Heart left ventricle (tissue), 16 donors: ENCODE data around the gene MAP3K3. TPM values are rescaled to one million over a fixed set of nuclear protein-coding genes. Genes with fewer than 3 reads are reported as not detected.

Source experiments
- ATAC-seq, 4 donors: fragments of 200-7000 bp; cut with Tn5 transposase; one replicate each; pipeline ENCODE4 v1.9.1; 2020 to 2022; ENCODE audit warnings: moderate library complexity in 4 of 4, mild to moderate bottlenecking in 3 of 4, moderate number of reproducible peaks in 1 of 4
- DNase-seq, 5 donors: peaks; one replicate each; pipeline ENCODE4 v3.0.0-alpha.2; 2020
- H3K27ac ChIP-seq, 12 donors: fragments of 200-600 bp; sonication (generic) in 4 of 12; one replicate each; pipeline versions ENCODE4 v1.5.0 to v1.8.0; 2016 to 2022; ENCODE audit warnings: mild to moderate bottlenecking in 2 of 12
- H3K27me3 ChIP-seq, 9 donors: fragments of 200-600 bp; sonication (generic) in 2 of 9; one replicate each; pipeline versions ENCODE4 v1.5.1 to v1.8.0; 2016 to 2022; ENCODE audit warnings: mild to moderate bottlenecking in 3 of 9
- H3K36me3 ChIP-seq, 9 donors: fragments of 200-600 bp; sonication (generic) in 2 of 9; one replicate each; pipeline versions ENCODE4 v1.5.0 to v1.8.0; 2018 to 2022; ENCODE audit warnings: mild to moderate bottlenecking in 2 of 9
- H3K4me1 ChIP-seq, 12 donors: fragments of 200-600 bp; sonication (generic) in 4 of 12; one replicate each; pipeline versions ENCODE4 v1.5.0 to v1.8.0; 2016 to 2022; ENCODE audit warnings: mild to moderate bottlenecking in 3 of 12
- H3K4me3 ChIP-seq, 12 donors: fragments of 200-600 bp; sonication (generic) in 4 of 12; one replicate each; pipeline versions ENCODE4 v1.5.0 to v1.8.0; 2017 to 2022; ENCODE audit warnings: mild to moderate bottlenecking in 9 of 12, moderate library complexity in 4 of 12
- H3K9me3 ChIP-seq, 12 donors: fragments of 200-600 bp; sonication (generic) in 4 of 12; one replicate each; pipeline versions ENCODE4 v1.5.0 to v1.8.0; 2016 to 2022; ENCODE audit warnings: mild to moderate bottlenecking in 1 of 12
- CTCF ChIP-seq, 12 donors: fragments of 200-600 bp; sonication (generic) in 4 of 12; IDR thresholded peaks; one replicate each; pipeline versions ENCODE4 v1.5.0 to v1.8.0; 2018 to 2022; ENCODE audit warnings: antibody characterized with exemption in 12 of 12, mild to moderate bottlenecking in 5 of 12
- POLR2A ChIP-seq, 2 donors: fragments of 450-650 bp; IDR thresholded peaks; one replicate each; pipeline ENCODE4 v1.6.1; 2017; ENCODE audit warnings: antibody characterized with exemption in 2 of 2, mild to moderate bottlenecking in 2 of 2, moderate library complexity in 2 of 2
- WGBS, 4 donors: extraction: QIAGEN DNeasy Blood & Tissue Kit in 2 of 4; methylation state at CpG; one replicate each; pipeline versions ENCODE4 v1.1.5 to v1.1.7; 2013 to 2018; 5-methylcytosine and 5-hydroxymethylcytosine counted together
- intact Hi-C, 10 donors: fragments of 100-400 bp; cut with DNase I; formaldehyde crosslinking; loops; one replicate each; pipeline versions ENCODE4 v1.11.1 to v1.14.2; 2022
- polyA plus RNA-seq, 2 donors: library from polyadenylated mRNA; stranded (reverse); fragments of 200-250 nt; gene quantifications; one replicate each; pipeline ENCODE4 v1.2.3, GENCODE V29; 2013
- total RNA-seq, 9 donors: library from RNA; depleted of rRNA in 2 of 9; stranded (reverse); fragments of >200 nt in 2 of 9; fragmentation: NEBNext Ultra II Directional in 3 of 9; extraction: Animal tissue kit (Norgen Biotek cat#: 25700) in 3 of 9; gene quantifications; one replicate each; pipeline versions ENCODE4 v1.1.0 to v1.2.4, GENCODE V29; 2016 to 2023
- donor health status: ischemic (EF 13 %, LVEDD 7.1; RV severe dilation, severe dysfunction).
- donor health status: healthy with polysubstance abuse.
- donor health status: DM: no; HTN: yes; CAD: no.
- donor health status: DM: no; HTN: no; CAD: no.
- donor health status: ischemic (EF 25% LVEDD 6.9; RV normal size, moderate dysfunction).
- donor health status: ischemic (EF 25% LVEDD 5.7; RV mildly dilated, moderate dysfunction).
- donor health status: healthy.
- donor health status: DM: yes; HTN: yes; CAD: no.
- donor health status: ischemic (EF 35%, LVEDD 5.7; RV mildly dilated, moderate dysfunction).
- donor health status: nonischemic (EF 11% LVEDD 7.7; RV severe dilation, severe dysfunction).
- donor health status: DM: yes; HTN: yes; CAD: no.
- donor health status: PGD.
- donor health status: ischemic (EF 29% LVEDD 5.4; RV normal size, mild dysfunction).
- donor health status: nonischemic (EF 23%, LVEDD 6.1; RV moderate dilation, normal function).

MAP3K3 gene
- total and polyA plus RNA-seq, 11 donors, result 20.5 to 102 (median 58.0) TPM

GRCh38 chr17:63740464-63741142, 118.4 kb downstream of the MAP3K3 start:
- H3K36me3 ChIP-seq, result peaks cover 0 to 15% (median 11%) of the 10 kb centered on the region in 9 donors
- no peaks in the 10 kb centered on the region for H3K9me3 ChIP-seq
- H3K27ac ChIP-seq, result peak overlapping the region; percentile 56 to 96 (median 90)
- no peaks in the 10 kb centered on the region for H3K27me3 ChIP-seq
- WGBS, 4 donors, result 41 to 44% (median 43%) methylated on average over 12 of the region's 12 CpGs
- ATAC-seq (no peak), DNase-seq (no peak)
- no peak for TF ChIP-seq CTCF (IDR thresholded peaks at IDR 0.05)
- no peak for TF ChIP-seq POLR2A (IDR thresholded peaks at IDR 0.05)
- peaks cover 0 to 22% (median 12%) of the 10 kb centered on the region in 12 donors for H3K4me1 ChIP-seq
- intact Hi-C loops, result loop anchor here in 2 of 10 donors (2.0 to 5.0 kb wide), 2 partner anchors 38 to 40 kb away; partner anchors contain the start of gene LIMD2 (in 2 of the 2)
- H3K4me3 ChIP-seq, result peak overlapping the region; percentile 61 to 95 (median 78)

- H3K4me1 ChIP-seq, result peaks cover 0 to 22% (median 12%) of the 10 kb centered on the region in 12 donors
- DNase-seq (peak in 1 of 5 donors; percentile 80), ATAC-seq (peak in 2 of 4 donors; percentile 1 to 53)
- H3K27me3 ChIP-seq, result no peaks in the 10 kb centered on the region
- TF ChIP-seq CTCF (IDR thresholded peaks at IDR 0.05) (no peak), POLR2A (IDR thresholded peaks at IDR 0.05) (no peak)
- H3K4me3 ChIP-seq, result peak overlapping the region; percentile 61 to 95 (median 78)
- peak overlapping the region; percentile 56 to 96 (median 90) for H3K27ac ChIP-seq
- H3K9me3 ChIP-seq, result no peaks in the 10 kb centered on the region
- 0 to 1% (median 1%) methylated on average over 14 of the region's 14 CpGs for WGBS, 4 donors
- intact Hi-C loops, result loop anchor here in 2 of 10 donors (2.0 to 5.0 kb wide), 2 partner anchors 39 to 40 kb away; partner anchors contain the start of gene LIMD2 (in 2 of the 2)
- H3K36me3 ChIP-seq, result peaks cover 0 to 19% (median 16%) of the 10 kb centered on the region in 9 donors
These were observed 118.9 kb downstream of the MAP3K3 start for GRCh38 chr17:63741143-63741407.

GRCh38 chr17:63741408-63742173, 119.4 kb downstream of the MAP3K3 start, which contains the start of gene STRADA:
STRADA (minus strand) TSS chr17:63741799; CDS start chr17:63728369, 13,430 bp downstream.
- WGBS, 4 donors, result 0% methylated on average over 27 to 61 of the region's 61 CpGs

More at GRCh38 chr17:63741408-63742173, 119.4 kb downstream of the MAP3K3 start, which contains the start of gene STRADA:
- peak within 1 kb of the TSS; percentile 61 to 95 (median 78) for H3K4me3 ChIP-seq
- H3K4me1 ChIP-seq, result peaks cover 0 to 22% (median 12%) of the 10 kb centered on the region in 12 donors
- peak in 1 of 12 donors; percentile 6 for TF ChIP-seq CTCF (IDR thresholded peaks at IDR 0.05)
- peak; percentile 9 to 86 for TF ChIP-seq POLR2A (IDR thresholded peaks at IDR 0.05)
- no peaks in the 10 kb centered on the region for H3K27me3 ChIP-seq
- ATAC-seq (peak; percentile 99 to 100 (median 100)), DNase-seq (peak; percentile 98 to 99 (median 99))
- peak within 1 kb of the TSS; percentile 56 to 96 (median 90) for H3K27ac ChIP-seq
- no peaks in the 10 kb centered on the region for H3K9me3 ChIP-seq
- H3K36me3 ChIP-seq, result peaks cover 0 to 25% (median 21%) of the 10 kb centered on the region in 9 donors
- intact Hi-C loops, result loop anchor here in 3 of 10 donors (2.0 to 5.0 kb wide), 3 partner anchors 31 to 41 kb away; partner anchors contain the start of genes LIMD2 (in 2 of the 3) and CCDC47 (in 1 of the 3)

Other genes with a start within 250 kb of the MAP3K3 start
- gene CYB561, start 176.1 kb upstream of the MAP3K3 start, total RNA-seq, result 10 to 100 TPM in 2 of 9 donors, 1 to 10 TPM in 7; 4.8 to 19.2 (median 8.6) TPM
- gene CYB561, start 176.1 kb upstream of the MAP3K3 start, polyA plus RNA-seq, result 10 to 100 TPM in 1 of 2 donors, 1 to 10 TPM in 1; 5.0 to 18.1 TPM
- 10 to 100 TPM in 5 of 9 donors, 1 to 10 TPM in 4; 1.6 to 42.3 (median 10.7) TPM for gene ACE, start 145.4 kb upstream of the MAP3K3 start, total RNA-seq
- 1 to 10 TPM; 4.0 to 5.6 TPM for gene ACE, start 145.4 kb upstream of the MAP3K3 start, polyA plus RNA-seq
- gene KCNH6, start 99.1 kb upstream of the MAP3K3 start, total RNA-seq, result not detected
- under 1 TPM in 1 of 2 donors, not detected in 1; 0.01 TPM for gene KCNH6, start 99.1 kb upstream of the MAP3K3 start, polyA plus RNA-seq
- gene DCAF7, start 71.9 kb upstream of the MAP3K3 start, total RNA-seq, result 10 to 100 TPM; 30.2 to 61.8 (median 47.8) TPM
- gene DCAF7, start 71.9 kb upstream of the MAP3K3 start, polyA plus RNA-seq, result 10 to 100 TPM in 1 of 2 donors, 1 to 10 TPM in 1; 9.9 to 31.3 TPM
- gene TACO1, start 21.5 kb upstream of the MAP3K3 start, total RNA-seq, result 10 to 100 TPM; 23.0 to 48.0 (median 40.6) TPM
- gene TACO1, start 21.5 kb upstream of the MAP3K3 start, polyA plus RNA-seq, result 10 to 100 TPM; 52.7 to 54.9 TPM
- gene LIMD2, start 77.7 kb downstream of the MAP3K3 start, total RNA-seq, result 10 to 100 TPM in 2 of 9 donors, 1 to 10 TPM in 7; 1.9 to 48.0 (median 3.4) TPM
- gene LIMD2, start 77.7 kb downstream of the MAP3K3 start, polyA plus RNA-seq, result 1 to 10 TPM; 4.0 to 5.4 TPM
- gene STRADA, start 119.4 kb downstream of the MAP3K3 start, total RNA-seq, result 10 to 100 TPM; 10.2 to 26.1 (median 15.3) TPM
- 10 to 100 TPM; 15.9 to 18.3 TPM for gene STRADA, start 119.4 kb downstream of the MAP3K3 start, polyA plus RNA-seq
- gene CCDC47, start 151.2 kb downstream of the MAP3K3 start, total RNA-seq, result 100 to 1,000 TPM in 2 of 9 donors, 10 to 100 TPM in 7; 54.4 to 115 (median 84.3) TPM
- 100 to 1,000 TPM in 1 of 2 donors, 10 to 100 TPM in 1; 38.4 to 139 TPM for gene CCDC47, start 151.2 kb downstream of the MAP3K3 start, polyA plus RNA-seq
- 10 to 100 TPM; 30.1 to 75.0 (median 61.0) TPM for gene DDX42, start 151.8 kb downstream of the MAP3K3 start, total RNA-seq
- 10 to 100 TPM; 34.4 to 44.8 TPM for gene DDX42, start 151.8 kb downstream of the MAP3K3 start, polyA plus RNA-seq
- 100 to 1,000 TPM in 7 of 9 donors, 10 to 100 TPM in 2; 64.7 to 143 (median 113) TPM for gene PSMC5, start 205.0 kb downstream of the MAP3K3 start, total RNA-seq
- 100 to 1,000 TPM; 164 to 189 TPM for gene PSMC5, start 205.0 kb downstream of the MAP3K3 start, polyA plus RNA-seq
- gene FTSJ3, start 205.2 kb downstream of the MAP3K3 start, total RNA-seq, result 10 to 100 TPM; 22.1 to 46.5 (median 25.7) TPM
- gene FTSJ3, start 205.2 kb downstream of the MAP3K3 start, polyA plus RNA-seq, result 10 to 100 TPM; 12.5 to 44.6 TPM
- 10 to 100 TPM; 11.3 to 40.9 (median 24.1) TPM for gene SMARCD2, start 220.3 kb downstream of the MAP3K3 start, total RNA-seq
- 10 to 100 TPM; 16.5 to 26.9 TPM for gene SMARCD2, start 220.3 kb downstream of the MAP3K3 start, polyA plus RNA-seq